HG02973 (cell line): ENCODE results near the gene B3GNT5.

ENCODE experiments used
- ATAC-seq: cut with Tn5 transposase; IDR thresholded peaks from one replicate; pipeline ENCODE4 v1.9.1; 2021; ENCODE audit warnings: moderate library complexity; ENCODE audit not compliant: unreplicated experiment

The B3GNT5 gene

GRCh38 chr3:183265157-183265642, 12.1 kb downstream of the B3GNT5 start:
- ATAC-seq: no peak

- no peak for ATAC-seq
Observed at GRCh38 chr3:183265834-183266417, 12.9 kb downstream of the B3GNT5 start.

- no peak for ATAC-seq
Observed at GRCh38 chr3:183266454-183266853, 13.4 kb downstream of the B3GNT5 start.

GRCh38 chr3:183267140-183267539, 14.1 kb downstream of the B3GNT5 start:
- ATAC-seq: no peak

- ATAC-seq: no peak
Observed at GRCh38 chr3:183268366-183268765, 15.3 kb downstream of the B3GNT5 start.

GRCh38 chr3:183269345-183269744, 16.3 kb downstream of the B3GNT5 start:
- ATAC-seq: no peak

GRCh38 chr3:183270344-183270743, 17.3 kb downstream of the B3GNT5 start:
- ATAC-seq: no peak

GRCh38 chr3:183272142-183272541, 19.1 kb downstream of the B3GNT5 start:
- no peak for ATAC-seq

- no peak for ATAC-seq
Observed at GRCh38 chr3:183272791-183273190, 19.7 kb downstream of the B3GNT5 start.

GRCh38 chr3:183274609-183275008, 21.6 kb downstream of the B3GNT5 start:
- ATAC-seq: no peak

GRCh38 chr3:183275418-183275817, 22.4 kb downstream of the B3GNT5 start:
- ATAC-seq: no peak

GRCh38 chr3:183275937-183276336, 22.9 kb downstream of the B3GNT5 start:
- ATAC-seq: no peak

GRCh38 chr3:183277260-183277659, 24.2 kb downstream of the B3GNT5 start:
- no peak for ATAC-seq

GRCh38 chr3:183278479-183279088, 25.5 kb downstream of the B3GNT5 start:
- ATAC-seq: no peak

GRCh38 chr3:183279371-183279770, 26.3 kb downstream of the B3GNT5 start:
- ATAC-seq: no peak

- ATAC-seq: no peak
Observed at GRCh38 chr3:183281126-183281797, 28.2 kb downstream of the B3GNT5 start.

- ATAC-seq: no peak
Observed at GRCh38 chr3:183283886-183284285, 30.8 kb downstream of the B3GNT5 start.

GRCh38 chr3:183284570-183284969, 31.5 kb downstream of the B3GNT5 start:
- ATAC-seq: no peak

GRCh38 chr3:183285318-183285717, 32.3 kb downstream of the B3GNT5 start:
- ATAC-seq: no peak

GRCh38 chr3:183285828-183286457, 32.9 kb downstream of the B3GNT5 start:
- peak; percentile 98 for ATAC-seq

GRCh38 chr3:183287301-183287971, 34.4 kb downstream of the B3GNT5 start:
- ATAC-seq: no peak
